HepG2 (cell line): ENCODE measurements around the gene MYO3B.

ENCODE experiments used
- POLR2AphosphoS5 ChIP-seq: IDR thresholded peaks from 2 replicates; pipeline ENCODE4 v1.6.1; 2012; ENCODE audit warnings: low read depth, low read length
- ZKSCAN5 ChIP-seq: sonication (generic); formaldehyde crosslinking; IDR thresholded peaks from 2 replicates; pipeline ENCODE4 v1.5.1; 2020; ENCODE audit warnings: mild to moderate bottlenecking, missing genetic modification reagents
- ZNF253 ChIP-seq: sonication (generic); formaldehyde crosslinking; IDR thresholded peaks from 2 replicates; pipeline ENCODE4 v1.8.0; 2022; ENCODE audit warnings: mild to moderate bottlenecking, missing genetic modification reagents, borderline replicate concordance
- ZNF83 ChIP-seq: sonication (generic); formaldehyde crosslinking; IDR thresholded peaks from 2 replicates; pipeline ENCODE4 v1.4.0; 2020; ENCODE audit warnings: missing genetic modification reagents, mild to moderate bottlenecking, borderline replicate concordance
- ZZZ3 ChIP-seq: sonication (generic); formaldehyde crosslinking; IDR thresholded peaks from 2 replicates; pipeline ENCODE4 v1.4.0; 2020; ENCODE audit warnings: missing genetic modification reagents, mild to moderate bottlenecking, borderline replicate concordance

DNA sequence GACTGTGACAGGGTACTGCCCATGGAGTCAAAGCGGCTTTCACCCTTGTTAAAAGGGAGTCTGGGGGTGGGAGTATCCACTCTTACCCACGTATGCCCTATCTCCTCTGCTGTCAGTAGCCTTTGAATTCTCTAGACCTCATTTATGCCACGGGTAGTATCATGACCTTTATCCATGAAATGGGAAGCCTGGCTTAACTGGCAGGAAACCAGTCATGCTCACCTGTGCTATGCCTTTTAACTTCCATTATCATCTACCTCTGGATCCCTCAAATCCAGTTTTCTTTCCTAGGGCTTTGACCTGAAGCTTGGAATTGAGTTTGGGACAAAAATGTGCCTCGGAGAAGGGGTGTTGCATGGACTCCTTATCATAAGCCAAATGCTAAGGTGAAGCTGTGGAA lies 30.0 kb downstream of the MYO3B start:
- no peak for TF ChIP-seq ZKSCAN5 (CRISPR knock-in tag)
- no peak for TF ChIP-seq ZNF253 (CRISPR knock-in tag)
- TF ChIP-seq ZZZ3 (CRISPR knock-in tag) = no peak
- TF ChIP-seq ZNF83 (CRISPR knock-in tag) = no peak
- no peak for TF ChIP-seq POLR2AphosphoS5
